PC-3 (cell line): Measurements from ENCODE around the gene TBC1D24. TPM values are rescaled to one million over a fixed set of nuclear protein-coding genes. Genes with fewer than 3 reads are reported as not detected.
"Not testable (repeated sequence)": the region's sequence is repeated elsewhere in the genome, so short reads cannot be mapped to it uniquely, and the experiment has no call there.

Experiments
- ATAC-seq: fragments of 200-7000 bp; cut with Tn5 transposase; 2 replicates; pipeline ENCODE4 v1.9.1; 2020; ENCODE audit warnings: mild to moderate bottlenecking, moderate library complexity
- BruUV-seq: library from RNA; stranded (reverse); fragments of 400-500 nt; replicated peaks from 2 replicates; lab custom pipeline; 2021; lab: Mats Ljungman, UMichigan
- CTCF ChIA-PET: fragments of 300-600 bp; sonication (Branson Sonifier 250); formaldehyde crosslinking; loops from one replicate; lab custom pipeline; 2022; ENCODE audit warnings: antibody characterized with exemption; lab: Charles Lee
- POLR2A ChIA-PET: fragments of 300-600 bp; sonication (Branson Sonifier 250); formaldehyde crosslinking; loops from one replicate; lab custom pipeline; 2022; ENCODE audit warnings: antibody characterized with exemption; ENCODE audit not compliant: unreplicated experiment; lab: Charles Lee
- DNase-seq: peaks from one replicate; pipeline ENCODE4 v3.0.0-alpha.2; 2015
- H2AFZ ChIP-seq: fragments of 300-600 bp; sonication (generic); 2 replicates; pipeline ENCODE4 v1.6.0; 2016; ENCODE audit warnings: antibody characterized with exemption, low read length
- H3F3A ChIP-seq: fragments of 300-600 bp; sonication (generic); one replicate; pipeline ENCODE4 v1.6.0; 2017; ENCODE audit warnings: antibody characterized with exemption, low read length, control low read depth, mild to moderate bottlenecking; ENCODE audit not compliant: unreplicated experiment
- H3K27ac ChIP-seq: fragments of 300-600 bp; sonication (generic); 2 replicates; pipeline ENCODE4 v1.5.1; 2016; ENCODE audit warnings: mild to moderate bottlenecking, low read length
- H3K27me3 ChIP-seq: fragments of 300-600 bp; sonication (generic); 2 replicates; pipeline ENCODE4 v1.6.1; 2016; ENCODE audit warnings: low read length, mixed read lengths
- H3K36me3 ChIP-seq: fragments of 300-600 bp; sonication (generic); 2 replicates; pipeline ENCODE4 v1.6.1; 2016; ENCODE audit warnings: low read depth, mixed run types, low read length, mixed read lengths
- H3K4me1 ChIP-seq: fragments of 300-600 bp; sonication (generic); 2 replicates; pipeline ENCODE4 v1.5.1; 2016; ENCODE audit warnings: low read length; ENCODE audit not compliant: insufficient read depth
- H3K4me2 ChIP-seq: fragments of 300-600 bp; sonication (generic); 2 replicates; pipeline ENCODE4 v1.6.0; 2016; ENCODE audit warnings: low read length
- H3K4me3 ChIP-seq: fragments of 300-600 bp; sonication (generic); 2 replicates; pipeline ENCODE4 v1.5.1; 2016; ENCODE audit warnings: mild to moderate bottlenecking, low read length, mixed read lengths
- H3K79me2 ChIP-seq: fragments of 300-600 bp; sonication (generic); 2 replicates; pipeline ENCODE4 v1.6.1; 2017; ENCODE audit warnings: low read length, mixed read lengths
- H3K9ac ChIP-seq: fragments of 300-600 bp; sonication (generic); 2 replicates; pipeline ENCODE4 v1.6.0; 2016; ENCODE audit warnings: mild to moderate bottlenecking, low read length
- H3K9me2 ChIP-seq: fragments of 300-600 bp; sonication (generic); replicated peaks from 2 replicates; pipeline ENCODE4 v1.6.1; 2016; ENCODE audit warnings: mixed run types, low read length, mixed read lengths
- H3K9me3 ChIP-seq: fragments of 300-600 bp; sonication (generic); 2 replicates; pipeline ENCODE4 v1.6.1; 2016; ENCODE audit warnings: low read length, mixed read lengths
- H4K20me1 ChIP-seq: fragments of 300-600 bp; sonication (generic); 2 replicates; pipeline ENCODE4 v1.6.1; 2016; ENCODE audit warnings: low read length, mixed read lengths
- CTCF ChIP-seq: fragments of 300-600 bp; sonication (generic); conservative IDR thresholded peaks from 2 replicates; pipeline ENCODE4 v1.5.1; 2017; ENCODE audit warnings: antibody characterized with exemption, low read depth, mild to moderate bottlenecking, low read length
- EZH2 ChIP-seq: fragments of 300-600 bp; sonication (generic); IDR thresholded peaks from one replicate; pipeline ENCODE4 v1.6.1; 2017; ENCODE audit warnings: antibody characterized with exemption, mild to moderate bottlenecking, low read length; ENCODE audit not compliant: unreplicated experiment
- EZH2phosphoT487 ChIP-seq: fragments of 300-600 bp; sonication (generic); IDR thresholded peaks from 2 replicates; pipeline ENCODE4 v1.6.1; 2018; ENCODE audit warnings: mild to moderate bottlenecking, antibody characterized with exemption, low read length, borderline replicate concordance
- intact Hi-C: fragments of 100-400 bp; cut with micrococcal nuclease; formaldehyde crosslinking; loops from 2 replicates; pipeline ENCODE4 v1.9.0; 2023
- total RNA-seq: library from RNA; depleted of rRNA; stranded (reverse); fragments of >200 nt; gene quantifications from 2 replicates; pipeline ENCODE4 v1.2.3, GENCODE V29; 2014

Gene TBC1D24
- total RNA-seq, 1 experiment from 2014 or later, result 15.2 TPM

DNA sequence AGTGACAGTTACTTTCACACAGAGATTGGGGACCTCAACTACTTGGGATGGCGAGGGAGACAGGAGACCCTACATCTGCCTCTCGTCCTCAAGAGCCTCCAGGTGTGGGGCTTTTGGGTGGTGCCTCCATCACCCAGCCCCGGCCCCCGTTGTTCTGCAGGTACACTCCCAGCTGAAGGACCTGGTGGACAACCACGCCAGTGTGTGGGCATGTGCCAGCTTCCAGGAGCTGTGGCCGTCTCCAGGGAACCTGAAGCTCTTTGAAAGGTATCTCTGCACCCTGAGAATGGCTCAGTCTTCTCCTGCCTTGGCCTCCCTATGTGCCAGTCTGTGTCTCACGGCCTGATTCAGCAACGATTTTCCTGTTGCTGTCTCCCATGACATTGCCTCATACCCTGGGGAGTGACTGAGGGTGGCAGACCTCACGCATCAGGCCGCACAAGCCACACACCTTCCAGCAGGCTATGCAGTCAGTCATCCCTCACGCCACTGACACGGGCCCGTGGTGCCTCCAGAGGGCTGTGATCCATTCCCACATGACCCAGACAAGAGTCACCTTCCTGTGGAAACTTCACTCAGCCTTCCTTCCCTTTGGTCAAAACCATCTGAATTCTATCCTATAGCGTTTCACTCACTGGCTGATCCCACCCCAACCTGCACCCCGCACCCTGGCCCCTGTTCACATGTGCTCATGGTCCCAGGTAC lies 42.0 kb upstream of the TBC1D24 start:
- no peaks in the 10 kb centered on the region for H3K9me2 ChIP-seq
- H3K36me3 ChIP-seq, result peaks cover 25% of the 10 kb centered on the region; the same call in 1 of the 2 replicates
- TF ChIP-seq EZH2phosphoT487, result no peak
- no peak for TF ChIP-seq EZH2
- no peak for TF ChIP-seq CTCF
- H3K79me2 ChIP-seq, result peaks cover 32% of the 10 kb centered on the region
- BruUV-seq, result no TSS peak
- DNase-seq, result no peak
- no peak overlapping the region for H3K4me2 ChIP-seq
- H3K9me3 ChIP-seq, result no peaks in the 10 kb centered on the region
- no peak for ATAC-seq
- H3K4me3 ChIP-seq, result no peak overlapping the region
- H4K20me1 ChIP-seq, result peaks cover 8% of the 10 kb centered on the region; the same call in 1 of the 2 replicates
- H2AFZ ChIP-seq, result no peak overlapping the region
- peaks cover 9% of the 10 kb centered on the region for H3K4me1 ChIP-seq
- intact Hi-C loops, result no loop called here
- no peak overlapping the region for H3K27ac ChIP-seq
- ChIA-PET CTCF (no interaction called here), POLR2A (no interaction called here)
- no peaks in the 10 kb centered on the region for H3F3A ChIP-seq
- H3K27me3 ChIP-seq, result no peaks in the 10 kb centered on the region
- no peak overlapping the region for H3K9ac ChIP-seq

- DNase-seq, intact Hi-C loops, CTCF ChIA-PET, H3K27ac ChIP-seq, H3K4me1 ChIP-seq, BruUV-seq, H3K27me3 ChIP-seq, H3F3A ChIP-seq, H3K4me2 ChIP-seq, H3K4me3 ChIP-seq, H3K9me3 ChIP-seq, ATAC-seq, H3K9ac ChIP-seq, H2AFZ ChIP-seq, H4K20me1 ChIP-seq, H3K9me2 ChIP-seq: not testable (repeated sequence)
- POLR2A ChIA-PET, result interaction anchor here (0.7 kb wide), 1 partner anchor 50 kb away, joined by 3 read pairs; no protein-coding TSS in a partner anchor
- Histone ChIP-seq H3K36me3 (peaks cover 25% of the 10 kb centered on the region; the same call in 1 of the 2 replicates), H3K79me2 (peaks cover 23% of the 10 kb centered on the region)
Observed at GRCh38 chr16:2435236-2435635, 39.7 kb upstream of the TBC1D24 start.

DNA sequence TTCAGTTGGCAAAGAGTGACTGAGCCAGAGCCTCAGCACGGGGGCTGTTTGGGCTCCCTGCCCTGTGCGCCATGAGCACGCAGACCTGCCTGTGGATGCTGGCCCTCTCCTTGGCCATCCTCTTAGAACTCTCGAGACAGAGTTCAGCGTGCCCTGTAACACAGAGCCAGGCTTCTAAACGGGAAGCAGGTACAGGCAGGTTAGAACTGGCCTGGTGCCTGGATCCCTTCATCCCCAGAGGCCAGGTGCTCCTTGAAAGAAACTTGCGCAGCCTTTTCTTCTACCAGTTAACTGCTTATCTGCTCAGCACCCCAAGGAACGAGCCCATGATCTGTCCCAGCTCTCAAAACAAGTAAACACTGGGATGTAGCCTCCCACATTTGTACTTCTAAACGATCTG lies 38.8 kb upstream of the TBC1D24 start:
- Histone ChIP-seq H3K27ac (no peak overlapping the region), H2AFZ (no peak overlapping the region), H3K4me1 (peaks cover 2% of the 10 kb centered on the region), H3K79me2 (peaks cover 14% of the 10 kb centered on the region), H3K27me3 (no peaks in the 10 kb centered on the region), H3F3A (no peaks in the 10 kb centered on the region), H3K36me3 (peaks cover 25% of the 10 kb centered on the region; the same call in 1 of the 2 replicates), H3K9ac (no peak overlapping the region), H3K4me3 (no peak overlapping the region), H3K9me3 (no peaks in the 10 kb centered on the region), H3K9me2 (no peaks in the 10 kb centered on the region), H3K4me2 (no peak overlapping the region), H4K20me1 (peaks cover 1% of the 10 kb centered on the region; the same call in 1 of the 2 replicates)
- ChIA-PET CTCF (no interaction called here), POLR2A (no interaction called here)
- TF ChIP-seq EZH2phosphoT487 (no peak), EZH2 (no peak), CTCF (no peak)
- intact Hi-C loops, result no loop called here
- no peak for ATAC-seq
- BruUV-seq, result no TSS peak
- DNase-seq, result no peak
